ENCODE data around the gene DNAJC30.
"Not testable (repeated sequence)": the region's sequence is repeated elsewhere in the genome, so short reads cannot be mapped to it uniquely, and the experiment has no call there.

DNAJC30 gene

DNA sequence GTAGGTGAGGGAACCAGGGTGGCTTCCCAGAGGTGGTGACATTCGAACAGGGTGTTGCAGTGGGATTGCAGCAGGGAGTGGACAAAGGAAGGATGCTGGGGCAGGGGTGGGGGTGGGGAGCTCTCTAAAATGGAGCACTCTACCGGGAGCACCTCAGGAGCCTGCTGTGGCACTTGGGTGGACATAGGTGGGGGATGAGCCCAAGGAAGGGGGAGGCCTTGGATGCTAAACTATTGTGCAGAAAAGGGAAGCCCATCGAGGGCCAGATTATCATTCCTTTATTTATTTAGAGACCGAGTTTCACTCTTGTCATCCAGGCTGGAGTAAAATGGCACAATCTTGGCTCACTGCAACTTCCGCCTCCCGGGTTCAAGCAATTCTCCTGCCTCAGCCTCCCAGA is 39.5 kb upstream of the DNAJC30 start:
- no peak for TF ChIP-seq CTCF (IDR thresholded peaks at IDR 0.05; ENCODE audit: control insufficient read depth, extremely low read depth, insufficient read depth)
- DNase-seq (ENCODE audit: low read depth), result no peak
- H3K4me3 ChIP-seq (ENCODE audit: low read depth, low read length), result no peak overlapping the region

DNA sequence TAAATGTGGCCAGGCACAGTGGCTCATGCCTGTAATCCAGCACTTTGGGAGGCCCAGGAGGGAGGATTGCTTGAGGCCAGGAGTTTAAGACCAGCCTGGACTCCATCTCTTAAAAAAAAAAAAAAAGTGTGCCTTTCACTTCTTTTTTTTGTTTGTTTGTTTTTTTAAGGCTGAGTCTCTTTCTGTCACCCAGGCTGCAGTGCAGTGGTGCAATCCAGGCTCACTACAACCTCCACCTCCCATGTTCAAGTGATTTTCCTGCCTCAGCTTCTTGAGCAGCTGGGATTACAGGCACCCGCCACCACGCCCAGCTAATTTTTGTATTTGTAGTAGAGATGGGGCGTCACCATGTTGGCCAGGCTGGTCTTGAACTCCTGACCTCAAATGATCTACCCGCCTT is 38.9 kb upstream of the DNAJC30 start:
- not testable (repeated sequence) for H3K4me3 ChIP-seq (ENCODE audit: low read depth, low read length); DNase-seq (ENCODE audit: low read depth)

GRCh38 chr7:73721377-73721817 is 38.1 kb upstream of the DNAJC30 start:
- TF ChIP-seq CTCF (IDR thresholded peaks at IDR 0.05; ENCODE audit: control insufficient read depth, extremely low read depth, insufficient read depth), result no peak
- H3K4me3 ChIP-seq (ENCODE audit: low read depth, low read length), result no peak overlapping the region
- DNase-seq (ENCODE audit: low read depth), result peak; percentile 86

- DNase-seq (ENCODE audit: low read depth); H3K4me3 ChIP-seq (ENCODE audit: low read depth, low read length): not testable (repeated sequence)
Measured at GRCh38 chr7:73720443-73720842, 37.2 kb upstream of the DNAJC30 start.

DNA sequence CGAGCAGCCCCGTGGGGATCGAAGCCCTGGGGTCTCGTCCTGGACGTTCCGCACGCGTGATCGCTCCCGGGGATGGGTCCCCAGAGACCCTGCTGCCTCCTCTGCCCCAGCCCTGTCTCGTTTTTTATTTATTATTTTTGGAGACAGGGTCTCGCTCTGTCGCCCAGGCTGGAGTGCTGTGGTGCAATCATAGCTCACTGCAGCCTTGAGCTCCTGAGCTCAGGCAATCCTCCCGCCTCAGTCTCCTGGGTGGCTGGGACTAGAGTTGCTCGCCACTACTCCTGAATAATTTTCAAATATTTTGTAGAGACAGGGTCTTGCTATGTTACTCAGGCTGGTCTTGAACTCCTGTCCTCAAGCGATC is 36.5 kb upstream of the DNAJC30 start:
- DNase-seq (ENCODE audit: low read depth), result no peak
- H3K4me3 ChIP-seq (ENCODE audit: low read depth, low read length), result peak overlapping the region; percentile 42
- no peak for TF ChIP-seq CTCF (IDR thresholded peaks at IDR 0.05; ENCODE audit: control insufficient read depth, extremely low read depth, insufficient read depth)

DNA sequence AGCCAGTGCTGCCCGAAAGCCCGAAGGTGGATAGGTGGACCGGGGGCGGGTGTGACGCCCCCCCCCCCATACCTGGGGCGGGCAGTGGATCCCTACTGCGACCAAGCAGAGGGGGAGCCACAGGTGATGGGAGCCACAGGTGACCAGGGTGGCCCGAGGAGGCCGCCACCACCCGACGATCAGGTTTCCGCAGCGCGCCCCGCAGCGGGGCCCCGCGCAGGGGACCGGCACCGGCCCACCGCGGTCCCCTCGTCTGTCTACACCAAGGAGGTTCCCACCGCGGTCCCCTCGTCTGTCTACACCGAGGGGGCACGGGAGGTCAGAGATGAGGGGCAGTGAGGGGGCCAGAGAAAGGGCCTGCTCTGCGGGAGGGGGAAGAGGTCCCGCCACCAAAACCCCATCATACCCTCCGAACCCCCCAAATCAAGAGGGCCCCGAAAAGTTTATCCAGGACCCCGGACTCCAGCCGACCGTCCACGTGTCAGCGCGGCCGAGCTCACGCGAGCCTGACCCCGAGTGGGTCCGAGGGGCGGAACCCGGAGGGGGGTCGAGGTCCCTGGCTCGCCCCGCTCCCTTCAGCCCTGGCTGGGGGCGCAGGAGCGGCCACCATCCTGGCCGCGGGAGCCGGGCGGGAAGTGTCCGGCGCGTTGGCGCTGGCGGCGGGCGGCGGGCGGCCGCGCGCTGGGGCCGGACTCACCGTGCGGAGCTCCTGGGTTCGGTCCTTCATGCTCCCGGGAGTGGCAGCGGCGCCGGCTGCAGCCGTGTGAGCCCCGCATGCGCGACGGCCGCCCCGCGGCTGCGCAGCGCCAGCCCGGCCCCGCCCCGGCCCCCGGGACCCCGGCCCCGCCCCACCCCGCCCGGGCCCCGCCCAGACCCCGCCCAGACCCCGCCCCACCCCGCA is 35.9 kb upstream of the DNAJC30 start, which contains the start of gene STX1A:
TSS of gene STX1A (minus strand) at position 765 of the 901 bp plus-strand sequence. CDS start at position 727, 38 bp downstream.
- no peak for TF ChIP-seq CTCF (IDR thresholded peaks at IDR 0.05; ENCODE audit: control insufficient read depth, extremely low read depth, insufficient read depth)
- H3K4me3 ChIP-seq (ENCODE audit: low read depth, low read length), result peak within 1 kb of the TSS; percentile 87
- DNase-seq (ENCODE audit: low read depth), result no peak

DNA sequence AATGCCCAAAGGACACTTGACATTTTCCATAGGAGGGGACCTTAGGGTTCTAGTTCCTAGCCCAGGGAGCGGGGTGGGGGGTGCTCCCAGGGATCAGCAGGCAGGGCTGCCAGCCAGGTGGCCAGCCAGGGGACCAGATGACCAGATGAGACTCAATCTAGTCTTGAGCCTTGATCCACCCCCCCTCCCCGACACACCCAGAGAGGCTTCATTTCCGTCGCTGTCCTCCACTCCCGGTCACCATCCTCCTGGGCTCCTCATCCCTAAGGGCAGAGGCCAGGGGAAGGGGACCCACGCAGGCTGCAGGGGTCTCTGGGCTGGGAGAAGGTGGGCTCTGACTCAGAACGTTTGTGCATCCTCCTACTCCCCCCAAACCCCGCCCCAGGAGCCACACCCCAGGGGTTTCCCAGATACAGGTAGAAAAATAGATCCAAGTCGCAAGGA is 35.2 kb upstream of the DNAJC30 start:
- peak overlapping the region; percentile 87 for H3K4me3 ChIP-seq (ENCODE audit: low read depth, low read length)
- no peak for DNase-seq (ENCODE audit: low read depth)
- no peak for TF ChIP-seq CTCF (IDR thresholded peaks at IDR 0.05; ENCODE audit: control insufficient read depth, extremely low read depth, insufficient read depth)

DNA sequence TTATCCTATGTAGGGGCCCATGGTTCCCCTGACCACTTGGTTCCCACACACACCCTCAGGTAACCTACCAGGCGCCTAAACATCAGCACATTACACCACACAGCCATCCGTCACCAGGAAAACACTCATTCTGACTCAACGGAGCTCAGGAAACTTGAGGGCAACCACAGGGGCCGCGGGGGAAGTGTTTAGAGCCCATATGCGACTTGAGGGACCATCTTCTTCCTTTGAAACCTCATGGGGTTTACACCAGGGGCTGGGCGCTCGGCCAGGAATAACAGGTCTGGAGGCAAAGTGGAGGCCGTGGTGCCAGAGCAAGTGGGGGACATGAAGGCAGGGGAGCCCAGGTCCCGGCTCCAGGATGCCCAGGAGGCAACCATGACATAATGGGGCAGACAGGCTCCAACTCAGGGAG is 34.7 kb upstream of the DNAJC30 start:
- TF ChIP-seq CTCF (IDR thresholded peaks at IDR 0.05; ENCODE audit: control insufficient read depth, extremely low read depth, insufficient read depth), result no peak

More for the DNA sequence above, 34.7 kb upstream of the DNAJC30 start:
- no peak for DNase-seq (ENCODE audit: low read depth)
- H3K4me3 ChIP-seq (ENCODE audit: low read depth, low read length), result no peak overlapping the region
